WTC11 (cell line): ENCODE results near the gene ZNF738. TPM values are rescaled to one million over a fixed set of nuclear protein-coding genes. Genes with fewer than 3 reads are reported as not detected.

Experiments used
- ATAC-seq: fragments of 200-7000 bp; cut with Tn5 transposase; 2 replicates; pipeline ENCODE4 v1.10.0; 2021; ENCODE audit warnings: mild to moderate bottlenecking, moderate library complexity
- CTCF ChIA-PET: fragments of 300-600 bp; sonication (Branson Sonifier 250); formaldehyde crosslinking; loops from one replicate; lab custom pipeline; 2021; ENCODE audit warnings: antibody characterized with exemption; lab: Charles Lee
- POLR2A ChIA-PET: fragments of 350-600 bp; sonication (Branson Sonifier 250); formaldehyde crosslinking; loops from one replicate; lab custom pipeline; 2021; ENCODE audit warnings: antibody characterized with exemption; lab: Charles Lee
- DNase-seq: peaks from one replicate; pipeline ENCODE4 v3.0.0; 2021; ENCODE audit warnings: low spot score
- H3K27ac Mint-ChIP-seq: 2 replicates; pipeline ENCODE4 v1.8.0; 2021; ENCODE audit warnings: mixed read lengths
- H3K27me3 Mint-ChIP-seq: 2 replicates; pipeline ENCODE4 v1.8.0; 2021; ENCODE audit warnings: low read depth, mild to moderate bottlenecking, moderate library complexity, mixed read lengths
- H3K36me3 Mint-ChIP-seq: 2 replicates; pipeline ENCODE4 v1.8.0; 2021; ENCODE audit warnings: mixed read lengths
- H3K4me1 Mint-ChIP-seq: 2 replicates; pipeline ENCODE4 v1.8.0; 2022; ENCODE audit warnings: mixed read lengths
- H3K4me3 Mint-ChIP-seq: 2 replicates; pipeline ENCODE4 v1.8.0; 2021; ENCODE audit warnings: mild to moderate bottlenecking, moderate library complexity, mixed read lengths
- H3K9me3 Mint-ChIP-seq: 2 replicates; pipeline ENCODE4 v1.8.0; 2021; ENCODE audit warnings: mixed read lengths
- ESRRA ChIP-seq: sonication (generic); formaldehyde crosslinking; IDR thresholded peaks from 2 replicates; pipeline ENCODE4 v1.8.1; 2022; ENCODE audit warnings: mild to moderate bottlenecking, missing genetic modification reagents, borderline replicate concordance
- IRF2 ChIP-seq: sonication (generic); formaldehyde crosslinking; IDR thresholded peaks from 2 replicates; pipeline ENCODE4 v1.8.0; 2022; ENCODE audit warnings: low read depth, missing genetic modification reagents, borderline replicate concordance
- JUN ChIP-seq: sonication (generic); formaldehyde crosslinking; IDR thresholded peaks from 2 replicates; pipeline ENCODE4 v1.8.0; 2023; ENCODE audit warnings: mild to moderate bottlenecking, missing genetic modification reagents
- KAT7 ChIP-seq: sonication (generic); formaldehyde crosslinking; IDR thresholded peaks from 2 replicates; pipeline ENCODE4 v1.8.1; 2023; ENCODE audit warnings: missing genetic modification reagents, mild to moderate bottlenecking, borderline replicate concordance
- MXD4 ChIP-seq: fragments of 250-450 bp; sonication (Bioruptor Pico); IDR thresholded peaks from 2 replicates; pipeline ENCODE4 v1.8.0; 2021; ENCODE audit warnings: mild to moderate bottlenecking, moderate library complexity, borderline replicate concordance
- NR2C2 ChIP-seq: sonication (generic); formaldehyde crosslinking; IDR thresholded peaks from 2 replicates; pipeline ENCODE4 v1.8.0; 2022; ENCODE audit warnings: mild to moderate bottlenecking, missing genetic modification reagents
- OVOL2 ChIP-seq: fragments of 250-450 bp; sonication (Bioruptor Pico); IDR thresholded peaks from 2 replicates; pipeline ENCODE4 v1.9.0; 2021; ENCODE audit warnings: mild to moderate bottlenecking, borderline replicate concordance
- RELA ChIP-seq: sonication (generic); formaldehyde crosslinking; IDR thresholded peaks from 2 replicates; pipeline ENCODE4 v1.8.1; 2022; ENCODE audit warnings: missing genetic modification reagents, mild to moderate bottlenecking, borderline replicate concordance
- SP1 ChIP-seq: sonication (generic); formaldehyde crosslinking; conservative IDR thresholded peaks from 2 replicates; pipeline ENCODE4 v1.8.1; 2022; ENCODE audit warnings: missing genetic modification reagents
- TEAD1 ChIP-seq: sonication (generic); formaldehyde crosslinking; IDR thresholded peaks from 2 replicates; pipeline ENCODE4 v1.8.0; 2022; ENCODE audit warnings: mild to moderate bottlenecking, missing genetic modification reagents
- TEAD4 ChIP-seq: sonication (generic); formaldehyde crosslinking; IDR thresholded peaks from 2 replicates; pipeline ENCODE4 v1.8.0; 2022; ENCODE audit warnings: mild to moderate bottlenecking, missing genetic modification reagents
- ZNF121 ChIP-seq: sonication (generic); formaldehyde crosslinking; IDR thresholded peaks from 2 replicates; pipeline ENCODE4 v1.8.0; 2023; ENCODE audit warnings: missing genetic modification reagents
- ZNF219 ChIP-seq: sonication (generic); formaldehyde crosslinking; IDR thresholded peaks from 2 replicates; pipeline ENCODE4 v1.8.0; 2023; ENCODE audit warnings: missing genetic modification reagents, mild to moderate bottlenecking, borderline replicate concordance
- ZNF232 ChIP-seq: sonication (generic); formaldehyde crosslinking; IDR thresholded peaks from 2 replicates; pipeline ENCODE4 v1.8.0; 2022; ENCODE audit warnings: mild to moderate bottlenecking, missing genetic modification reagents
- ZNF416 ChIP-seq: fragments of 250-450 bp; sonication (Bioruptor Pico); IDR thresholded peaks from 2 replicates; pipeline ENCODE4 v1.9.0; 2021; ENCODE audit warnings: mild to moderate bottlenecking, inconsistent platforms
- total RNA-seq: library from RNA; stranded (reverse); gene quantifications from 3 replicates; pipeline ENCODE4 v1.2.3, GENCODE V29; 2021
- TF ChIP-seq, protein P1 (sequence below): sonication (generic); formaldehyde crosslinking; IDR thresholded peaks from 2 replicates; pipeline ENCODE4 v1.8.0; 2022; ENCODE audit warnings: mild to moderate bottlenecking, missing genetic modification reagents
- TF ChIP-seq, protein P2 (sequence below): sonication (generic); formaldehyde crosslinking; IDR thresholded peaks from 2 replicates; pipeline ENCODE4 v1.8.0; 2023; ENCODE audit warnings: missing genetic modification reagents
- TF ChIP-seq, protein P3 (sequence below): fragments of 250-450 bp; sonication (Bioruptor Pico); IDR thresholded peaks from 2 replicates; pipeline ENCODE4 v1.8.0; 2021; ENCODE audit warnings: mild to moderate bottlenecking
- TF ChIP-seq, protein P4 (sequence below): sonication (generic); formaldehyde crosslinking; IDR thresholded peaks from 2 replicates; pipeline ENCODE4 v1.8.0; 2022; ENCODE audit warnings: mild to moderate bottlenecking, missing genetic modification reagents
- TF ChIP-seq, protein P5 (sequence below): fragments of 250-450 bp; sonication (Bioruptor Pico); IDR thresholded peaks from 2 replicates; pipeline ENCODE4 v1.9.0; 2021; ENCODE audit warnings: mild to moderate bottlenecking
- TF ChIP-seq, protein P6 (sequence below): fragments of 250-450 bp; sonication (Bioruptor Pico); IDR thresholded peaks from 2 replicates; pipeline ENCODE4 v2.1.2; 2022; ENCODE audit warnings: mild to moderate bottlenecking, moderate library complexity
- TF ChIP-seq, protein P7 (sequence below): sonication (generic); formaldehyde crosslinking; IDR thresholded peaks from 2 replicates; pipeline ENCODE4 v1.8.0; 2022; ENCODE audit warnings: missing genetic modification reagents

The ZNF738 gene
- total RNA-seq, 1 experiment from 2014 or later: 49.7 TPM

DNA sequence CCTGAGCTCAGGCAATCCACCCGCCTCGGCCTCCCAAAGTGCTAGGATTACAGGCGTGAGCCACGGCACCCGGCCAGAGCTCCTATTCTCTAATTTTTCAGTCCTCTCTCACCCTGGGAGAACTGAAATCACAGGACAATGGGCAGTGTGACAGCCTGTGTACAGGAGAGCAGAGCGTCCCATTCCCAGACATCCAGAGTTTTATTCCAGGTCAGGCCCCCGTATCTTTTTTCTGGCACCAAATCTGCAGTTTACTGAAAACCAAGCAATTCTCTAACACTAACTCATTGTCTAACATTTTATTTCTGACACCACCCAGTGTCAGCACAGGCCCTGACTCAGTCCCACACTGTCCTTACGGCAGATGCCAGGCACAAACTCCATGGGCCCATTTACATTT is 36.3 kb upstream of the ZNF738 start (continued):
- TF ChIP-seq, protein P1, sequence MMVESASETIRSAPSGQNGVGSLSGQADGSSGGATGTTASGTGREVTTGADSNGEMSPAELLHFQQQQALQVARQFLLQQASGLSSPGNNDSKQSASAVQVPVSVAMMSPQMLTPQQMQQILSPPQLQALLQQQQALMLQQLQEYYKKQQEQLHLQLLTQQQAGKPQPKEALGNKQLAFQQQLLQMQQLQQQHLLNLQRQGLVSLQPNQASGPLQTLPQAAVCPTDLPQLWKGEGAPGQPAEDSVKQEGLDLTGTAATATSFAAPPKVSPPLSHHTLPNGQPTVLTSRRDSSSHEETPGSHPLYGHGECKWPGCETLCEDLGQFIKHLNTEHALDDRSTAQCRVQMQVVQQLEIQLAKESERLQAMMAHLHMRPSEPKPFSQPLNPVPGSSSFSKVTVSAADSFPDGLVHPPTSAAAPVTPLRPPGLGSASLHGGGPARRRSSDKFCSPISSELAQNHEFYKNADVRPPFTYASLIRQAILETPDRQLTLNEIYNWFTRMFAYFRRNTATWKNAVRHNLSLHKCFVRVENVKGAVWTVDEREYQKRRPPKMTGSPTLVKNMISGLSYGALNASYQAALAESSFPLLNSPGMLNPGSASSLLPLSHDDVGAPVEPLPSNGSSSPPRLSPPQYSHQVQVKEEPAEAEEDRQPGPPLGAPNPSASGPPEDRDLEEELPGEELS (CRISPR knock-in tag): no peak
- no peak for TF ChIP-seq IRF2
- TF ChIP-seq KAT7 (CRISPR knock-in tag): no peak
- no peak for TF ChIP-seq ESRRA (CRISPR knock-in tag)
- TF ChIP-seq, protein P2, sequence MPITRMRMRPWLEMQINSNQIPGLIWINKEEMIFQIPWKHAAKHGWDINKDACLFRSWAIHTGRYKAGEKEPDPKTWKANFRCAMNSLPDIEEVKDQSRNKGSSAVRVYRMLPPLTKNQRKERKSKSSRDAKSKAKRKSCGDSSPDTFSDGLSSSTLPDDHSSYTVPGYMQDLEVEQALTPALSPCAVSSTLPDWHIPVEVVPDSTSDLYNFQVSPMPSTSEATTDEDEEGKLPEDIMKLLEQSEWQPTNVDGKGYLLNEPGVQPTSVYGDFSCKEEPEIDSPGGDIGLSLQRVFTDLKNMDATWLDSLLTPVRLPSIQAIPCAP (CRISPR knock-in tag): no peak
- TF ChIP-seq SP1 (CRISPR knock-in tag): no peak
- TF ChIP-seq TEAD1 (CRISPR knock-in tag): no peak
- TF ChIP-seq NR2C2 (CRISPR knock-in tag): no peak

DNA sequence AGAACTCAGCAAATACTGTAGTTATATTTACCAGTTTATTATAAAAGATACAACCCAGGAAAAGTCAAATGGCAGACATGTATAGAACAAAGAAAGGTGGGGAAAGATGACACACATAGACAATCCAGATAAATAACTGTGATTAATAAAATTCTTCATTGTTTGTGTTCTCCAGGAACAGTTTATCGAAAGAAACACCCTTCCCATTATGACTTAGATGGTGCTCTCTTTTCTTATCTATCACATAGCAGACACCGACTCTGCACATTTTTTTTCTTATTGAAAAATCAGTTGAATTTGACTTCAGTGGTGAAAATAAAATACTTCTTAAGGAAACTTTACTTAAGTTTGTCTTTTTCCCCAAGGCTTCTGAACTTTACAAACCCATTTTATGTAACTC is 35.8 kb upstream of the ZNF738 start:
- Mint-ChIP-seq H3K27ac (peak overlapping the region; percentile 81; the same call in 1 of the 2 replicates), H3K4me1 (peaks cover 58% of the 10 kb centered on the region), H3K27me3 (no peaks in the 10 kb centered on the region), H3K9me3 (peaks cover 13% of the 10 kb centered on the region), H3K4me3 (no peak overlapping the region), H3K36me3 (peaks cover 29% of the 10 kb centered on the region)
- no peak for TF ChIP-seq ZNF232 (CRISPR knock-in tag)
- TF ChIP-seq ZNF219 (CRISPR knock-in tag): no peak
- TF ChIP-seq ZNF121 (CRISPR knock-in tag): no peak
- TF ChIP-seq TEAD4 (CRISPR knock-in tag): no peak
- no peak for TF ChIP-seq RELA (CRISPR knock-in tag)
- TF ChIP-seq, protein P3, sequence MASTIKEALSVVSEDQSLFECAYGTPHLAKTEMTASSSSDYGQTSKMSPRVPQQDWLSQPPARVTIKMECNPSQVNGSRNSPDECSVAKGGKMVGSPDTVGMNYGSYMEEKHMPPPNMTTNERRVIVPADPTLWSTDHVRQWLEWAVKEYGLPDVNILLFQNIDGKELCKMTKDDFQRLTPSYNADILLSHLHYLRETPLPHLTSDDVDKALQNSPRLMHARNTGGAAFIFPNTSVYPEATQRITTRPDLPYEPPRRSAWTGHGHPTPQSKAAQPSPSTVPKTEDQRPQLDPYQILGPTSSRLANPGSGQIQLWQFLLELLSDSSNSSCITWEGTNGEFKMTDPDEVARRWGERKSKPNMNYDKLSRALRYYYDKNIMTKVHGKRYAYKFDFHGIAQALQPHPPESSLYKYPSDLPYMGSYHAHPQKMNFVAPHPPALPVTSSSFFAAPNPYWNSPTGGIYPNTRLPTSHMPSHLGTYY (CRISPR knock-in tag): no peak
- TF ChIP-seq JUN: no peak
- TF ChIP-seq, protein P4, sequence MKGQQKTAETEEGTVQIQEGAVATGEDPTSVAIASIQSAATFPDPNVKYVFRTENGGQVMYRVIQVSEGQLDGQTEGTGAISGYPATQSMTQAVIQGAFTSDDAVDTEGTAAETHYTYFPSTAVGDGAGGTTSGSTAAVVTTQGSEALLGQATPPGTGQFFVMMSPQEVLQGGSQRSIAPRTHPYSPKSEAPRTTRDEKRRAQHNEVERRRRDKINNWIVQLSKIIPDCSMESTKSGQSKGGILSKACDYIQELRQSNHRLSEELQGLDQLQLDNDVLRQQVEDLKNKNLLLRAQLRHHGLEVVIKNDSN (CRISPR knock-in tag): no peak
- no peak for TF ChIP-seq OVOL2 (CRISPR knock-in tag)
- ChIA-PET POLR2A (interaction anchor here (0.6 kb wide), 1 partner anchor 129 kb away, joined by 3 read pairs; no protein-coding TSS in a partner anchor), CTCF (interaction anchor here (1.1 to 1.7 kb wide), 3 partner anchors 66 to 161 kb away, joined by 3 to 4 read pairs (median 3); no protein-coding TSS in a partner anchor)
- ATAC-seq (no peak), DNase-seq (no peak)

DNA sequence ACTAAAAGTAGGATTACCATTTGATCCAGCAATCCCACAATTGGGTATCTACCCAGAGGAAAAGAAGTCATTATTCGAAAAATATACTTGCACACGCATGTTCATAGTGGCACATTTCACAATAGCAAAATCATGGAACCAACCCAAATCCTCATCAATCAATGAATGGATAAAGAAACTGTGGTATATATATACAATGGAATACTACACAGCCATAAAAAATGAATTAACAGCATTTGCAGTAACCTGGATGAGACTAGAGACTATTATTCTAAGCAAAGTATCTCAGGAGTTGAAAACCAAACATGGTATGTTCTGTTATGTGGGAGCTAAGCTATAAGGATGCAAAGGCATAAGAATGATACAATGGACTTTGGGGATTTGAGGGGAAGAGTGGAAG is 32.6 kb upstream of the ZNF738 start:
- H3K27me3 Mint-ChIP-seq: no peaks in the 10 kb centered on the region
- DNase-seq: no peak
- peaks cover 16% of the 10 kb centered on the region for H3K9me3 Mint-ChIP-seq
- peaks cover 27% of the 10 kb centered on the region for H3K36me3 Mint-ChIP-seq
- ChIA-PET CTCF (no interaction called here), POLR2A (no interaction called here)
- H3K27ac Mint-ChIP-seq: no peak overlapping the region
- ATAC-seq: no peak
- no peak overlapping the region for H3K4me3 Mint-ChIP-seq
- H3K4me1 Mint-ChIP-seq: peaks cover 55% of the 10 kb centered on the region
- TF ChIP-seq, protein P4 (CRISPR knock-in tag): no peak
- TF ChIP-seq, protein P5, sequence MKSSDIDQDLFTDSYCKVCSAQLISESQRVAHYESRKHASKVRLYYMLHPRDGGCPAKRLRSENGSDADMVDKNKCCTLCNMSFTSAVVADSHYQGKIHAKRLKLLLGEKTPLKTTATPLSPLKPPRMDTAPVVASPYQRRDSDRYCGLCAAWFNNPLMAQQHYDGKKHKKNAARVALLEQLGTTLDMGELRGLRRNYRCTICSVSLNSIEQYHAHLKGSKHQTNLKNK (CRISPR knock-in tag): no peak
- TF ChIP-seq, protein P6, sequence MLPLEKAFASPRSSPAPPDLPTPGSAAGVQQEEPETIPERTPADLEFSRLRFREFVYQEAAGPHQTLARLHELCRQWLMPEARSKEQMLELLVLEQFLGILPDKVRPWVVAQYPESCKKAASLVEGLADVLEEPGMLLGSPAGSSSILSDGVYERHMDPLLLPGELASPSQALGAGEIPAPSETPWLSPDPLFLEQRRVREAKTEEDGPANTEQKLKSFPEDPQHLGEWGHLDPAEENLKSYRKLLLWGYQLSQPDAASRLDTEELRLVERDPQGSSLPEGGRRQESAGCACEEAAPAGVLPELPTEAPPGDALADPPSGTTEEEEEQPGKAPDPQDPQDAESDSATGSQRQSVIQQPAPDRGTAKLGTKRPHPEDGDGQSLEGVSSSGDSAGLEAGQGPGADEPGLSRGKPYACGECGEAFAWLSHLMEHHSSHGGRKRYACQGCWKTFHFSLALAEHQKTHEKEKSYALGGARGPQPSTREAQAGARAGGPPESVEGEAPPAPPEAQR: no peak
- TF ChIP-seq ZNF416 (CRISPR knock-in tag) (no peak), MXD4 (no peak)
- TF ChIP-seq, protein P7, sequence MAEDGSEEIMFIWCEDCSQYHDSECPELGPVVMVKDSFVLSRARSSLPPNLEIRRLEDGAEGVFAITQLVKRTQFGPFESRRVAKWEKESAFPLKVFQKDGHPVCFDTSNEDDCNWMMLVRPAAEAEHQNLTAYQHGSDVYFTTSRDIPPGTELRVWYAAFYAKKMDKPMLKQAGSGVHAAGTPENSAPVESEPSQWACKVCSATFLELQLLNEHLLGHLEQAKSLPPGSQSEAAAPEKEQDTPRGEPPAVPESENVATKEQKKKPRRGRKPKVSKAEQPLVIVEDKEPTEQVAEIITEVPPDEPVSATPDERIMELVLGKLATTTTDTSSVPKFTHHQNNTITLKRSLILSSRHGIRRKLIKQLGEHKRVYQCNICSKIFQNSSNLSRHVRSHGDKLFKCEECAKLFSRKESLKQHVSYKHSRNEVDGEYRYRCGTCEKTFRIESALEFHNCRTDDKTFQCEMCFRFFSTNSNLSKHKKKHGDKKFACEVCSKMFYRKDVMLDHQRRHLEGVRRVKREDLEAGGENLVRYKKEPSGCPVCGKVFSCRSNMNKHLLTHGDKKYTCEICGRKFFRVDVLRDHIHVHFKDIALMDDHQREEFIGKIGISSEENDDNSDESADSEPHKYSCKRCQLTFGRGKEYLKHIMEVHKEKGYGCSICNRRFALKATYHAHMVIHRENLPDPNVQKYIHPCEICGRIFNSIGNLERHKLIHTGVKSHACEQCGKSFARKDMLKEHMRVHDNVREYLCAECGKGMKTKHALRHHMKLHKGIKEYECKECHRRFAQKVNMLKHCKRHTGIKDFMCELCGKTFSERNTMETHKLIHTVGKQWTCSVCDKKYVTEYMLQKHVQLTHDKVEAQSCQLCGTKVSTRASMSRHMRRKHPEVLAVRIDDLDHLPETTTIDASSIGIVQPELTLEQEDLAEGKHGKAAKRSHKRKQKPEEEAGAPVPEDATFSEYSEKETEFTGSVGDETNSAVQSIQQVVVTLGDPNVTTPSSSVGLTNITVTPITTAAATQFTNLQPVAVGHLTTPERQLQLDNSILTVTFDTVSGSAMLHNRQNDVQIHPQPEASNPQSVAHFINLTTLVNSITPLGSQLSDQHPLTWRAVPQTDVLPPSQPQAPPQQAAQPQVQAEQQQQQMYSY (CRISPR knock-in tag): no peak
